ENCODE results near the gene MORC3. TPM values are rescaled to one million over a fixed set of nuclear protein-coding genes. Genes with fewer than 3 reads are reported as not detected.
"Not testable (repeated sequence)": the region's sequence is repeated elsewhere in the genome, so short reads cannot be mapped to it uniquely, and the experiment has no call there.

Gene MORC3, protein sequence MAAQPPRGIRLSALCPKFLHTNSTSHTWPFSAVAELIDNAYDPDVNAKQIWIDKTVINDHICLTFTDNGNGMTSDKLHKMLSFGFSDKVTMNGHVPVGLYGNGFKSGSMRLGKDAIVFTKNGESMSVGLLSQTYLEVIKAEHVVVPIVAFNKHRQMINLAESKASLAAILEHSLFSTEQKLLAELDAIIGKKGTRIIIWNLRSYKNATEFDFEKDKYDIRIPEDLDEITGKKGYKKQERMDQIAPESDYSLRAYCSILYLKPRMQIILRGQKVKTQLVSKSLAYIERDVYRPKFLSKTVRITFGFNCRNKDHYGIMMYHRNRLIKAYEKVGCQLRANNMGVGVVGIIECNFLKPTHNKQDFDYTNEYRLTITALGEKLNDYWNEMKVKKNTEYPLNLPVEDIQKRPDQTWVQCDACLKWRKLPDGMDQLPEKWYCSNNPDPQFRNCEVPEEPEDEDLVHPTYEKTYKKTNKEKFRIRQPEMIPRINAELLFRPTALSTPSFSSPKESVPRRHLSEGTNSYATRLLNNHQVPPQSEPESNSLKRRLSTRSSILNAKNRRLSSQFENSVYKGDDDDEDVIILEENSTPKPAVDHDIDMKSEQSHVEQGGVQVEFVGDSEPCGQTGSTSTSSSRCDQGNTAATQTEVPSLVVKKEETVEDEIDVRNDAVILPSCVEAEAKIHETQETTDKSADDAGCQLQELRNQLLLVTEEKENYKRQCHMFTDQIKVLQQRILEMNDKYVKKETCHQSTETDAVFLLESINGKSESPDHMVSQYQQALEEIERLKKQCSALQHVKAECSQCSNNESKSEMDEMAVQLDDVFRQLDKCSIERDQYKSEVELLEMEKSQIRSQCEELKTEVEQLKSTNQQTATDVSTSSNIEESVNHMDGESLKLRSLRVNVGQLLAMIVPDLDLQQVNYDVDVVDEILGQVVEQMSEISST
- total RNA-seq, result 10 to 100 TPM; 39.3 to 64.3 (median 40.5) TPM

- peak within 1 kb of the TSS; percentile 72 to 91 (median 79) for H3K4me3 ChIP-seq
- DNase-seq (ENCODE audit: low spot score in 2 of 2), result peak; percentile 95 to 96
- H3K27me3 ChIP-seq, result no peaks in the 10 kb centered on the region
- TF ChIP-seq EP300 (IDR thresholded peaks at IDR 0.05) (peak; percentile 80 to 99), POLR2A (IDR thresholded peaks at IDR 0.05) (peak; percentile 90 to 94)
- TF ChIP-seq, protein P1, sequence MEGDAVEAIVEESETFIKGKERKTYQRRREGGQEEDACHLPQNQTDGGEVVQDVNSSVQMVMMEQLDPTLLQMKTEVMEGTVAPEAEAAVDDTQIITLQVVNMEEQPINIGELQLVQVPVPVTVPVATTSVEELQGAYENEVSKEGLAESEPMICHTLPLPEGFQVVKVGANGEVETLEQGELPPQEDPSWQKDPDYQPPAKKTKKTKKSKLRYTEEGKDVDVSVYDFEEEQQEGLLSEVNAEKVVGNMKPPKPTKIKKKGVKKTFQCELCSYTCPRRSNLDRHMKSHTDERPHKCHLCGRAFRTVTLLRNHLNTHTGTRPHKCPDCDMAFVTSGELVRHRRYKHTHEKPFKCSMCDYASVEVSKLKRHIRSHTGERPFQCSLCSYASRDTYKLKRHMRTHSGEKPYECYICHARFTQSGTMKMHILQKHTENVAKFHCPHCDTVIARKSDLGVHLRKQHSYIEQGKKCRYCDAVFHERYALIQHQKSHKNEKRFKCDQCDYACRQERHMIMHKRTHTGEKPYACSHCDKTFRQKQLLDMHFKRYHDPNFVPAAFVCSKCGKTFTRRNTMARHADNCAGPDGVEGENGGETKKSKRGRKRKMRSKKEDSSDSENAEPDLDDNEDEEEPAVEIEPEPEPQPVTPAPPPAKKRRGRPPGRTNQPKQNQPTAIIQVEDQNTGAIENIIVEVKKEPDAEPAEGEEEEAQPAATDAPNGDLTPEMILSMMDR (IDR thresholded peaks at IDR 0.05), result no peak
- H3K4me1 ChIP-seq, result peaks cover 0 to 36% (median 16%) of the 10 kb centered on the region in 4 donors
- 0% methylated on average over 40 to 44 of the region's 59 CpGs for WGBS, 2 donors
- peaks cover 0 to 10% (median 0%) of the 10 kb centered on the region in 3 donors for H3K36me3 ChIP-seq
- peaks cover 0 to 11% (median 0%) of the 10 kb centered on the region in 4 donors for H3K9me3 ChIP-seq
- peak within 1 kb of the TSS; percentile 93 to 98 (median 96) for H3K27ac ChIP-seq
Measured at GRCh38 chr21:36319767-36320420, at the start of gene MORC3. TSS of gene MORC3 (plus strand) at chr21:36320197. CDS start at chr21:36320265, 68 bp downstream.

DNA sequence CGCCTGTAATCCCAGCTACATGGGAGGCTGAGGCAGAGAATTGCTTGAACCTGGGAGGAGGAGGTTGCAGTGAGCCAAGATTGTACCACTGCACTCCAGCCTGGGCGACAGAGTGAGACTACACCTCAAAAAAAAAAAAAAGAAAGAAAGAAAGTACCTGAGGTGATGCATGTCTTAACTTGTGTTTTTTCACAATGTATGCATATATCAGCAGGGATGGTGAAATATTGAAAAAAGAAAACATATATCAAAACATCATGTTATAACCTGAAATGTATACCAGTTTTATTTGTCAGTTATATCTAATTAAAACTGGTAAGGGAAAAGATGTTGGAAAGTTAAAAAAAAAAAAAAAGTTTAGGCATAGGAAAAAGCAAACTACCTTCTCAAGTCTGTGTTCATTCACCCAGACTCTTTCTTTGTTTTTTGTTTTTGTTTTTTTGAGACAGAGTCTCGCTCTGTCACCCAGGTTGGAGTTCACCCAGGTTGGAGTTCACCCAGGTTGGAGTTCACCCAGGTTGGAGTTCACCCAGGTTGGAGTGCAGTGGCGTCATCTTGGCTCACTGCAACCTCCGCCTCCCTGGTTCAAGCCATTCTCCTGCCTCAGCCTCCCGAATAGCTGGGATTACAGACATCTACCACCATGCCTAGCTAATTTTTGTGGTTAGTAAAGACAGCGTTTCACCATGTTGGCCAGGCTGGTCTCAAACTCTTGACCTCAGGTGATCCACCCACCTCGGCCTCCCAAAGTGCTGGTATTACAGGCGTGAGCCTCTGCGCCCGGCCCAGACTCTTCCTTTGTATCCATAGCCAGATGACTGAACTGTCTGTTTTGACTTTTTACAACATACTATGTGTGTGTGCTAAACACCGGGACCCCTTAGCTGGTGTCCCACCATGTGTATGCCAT is 49.0 kb upstream of the MORC3 start:
- H3K27ac ChIP-seq; H3K4me3 ChIP-seq; H3K9me3 ChIP-seq; H3K27me3 ChIP-seq; DNase-seq (ENCODE audit: low spot score in 2 of 2); H3K4me1 ChIP-seq: not testable (repeated sequence)
- H3K36me3 ChIP-seq, result peaks cover 0 to 76% (median 6%) of the 10 kb centered on the region in 3 donors
- 97 to 98% methylated on average over 12 of the region's 12 CpGs for WGBS, 2 donors

DNA sequence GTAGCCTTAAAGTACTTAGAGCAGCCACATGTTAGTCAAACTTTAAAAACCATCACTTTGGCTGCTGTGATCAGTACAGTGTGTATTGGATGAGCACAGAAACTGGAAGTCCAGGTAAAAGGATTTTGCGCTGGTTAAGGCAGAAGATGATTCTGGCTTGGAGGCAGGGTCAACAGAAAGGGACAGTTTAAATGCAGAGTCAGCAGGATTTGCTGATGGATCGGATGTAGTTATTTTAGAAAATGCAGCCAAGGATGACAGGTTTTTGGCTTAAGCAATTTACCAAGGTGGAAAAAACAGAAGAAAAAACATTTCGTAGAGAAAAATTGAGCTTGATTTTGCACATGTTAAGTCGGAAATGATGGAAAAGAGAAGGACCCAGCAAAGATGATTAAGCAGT is 45.9 kb upstream of the MORC3 start:
- TF ChIP-seq, protein P1 (IDR thresholded peaks at IDR 0.05), result no peak
- TF ChIP-seq POLR2A (IDR thresholded peaks at IDR 0.05) (no peak), EP300 (IDR thresholded peaks at IDR 0.05) (no peak)
- Histone ChIP-seq H3K4me3 (no peak overlapping the region), H3K27ac (no peak overlapping the region), H3K27me3 (no peaks in the 10 kb centered on the region), H3K4me1 (no peaks in the 10 kb centered on the region), H3K9me3 (no peaks in the 10 kb centered on the region), H3K36me3 (peaks cover 0 to 75% (median 2%) of the 10 kb centered on the region in 3 donors)
- no peak for DNase-seq (ENCODE audit: low spot score in 2 of 2)
- WGBS, 2 donors, result 65 to 90% methylated on average over 4 of the region's 4 CpGs

GRCh38 chr21:36282568-36283230 is 37.3 kb upstream of the MORC3 start:
- WGBS, 2 donors, result 78 to 86% methylated on average over 10 of the region's 10 CpGs
- no peak overlapping the region for H3K4me3 ChIP-seq

GRCh38 chr21:36283231-36283622 is 36.8 kb upstream of the MORC3 start:
- peaks cover 0 to 72% (median 2%) of the 10 kb centered on the region in 3 donors for H3K36me3 ChIP-seq

More at GRCh38 chr21:36282568-36283230, 37.3 kb upstream of the MORC3 start:
- no peaks in the 10 kb centered on the region for H3K27me3 ChIP-seq
- DNase-seq (ENCODE audit: low spot score in 2 of 2), result no peak
- H3K27ac ChIP-seq, result no peak overlapping the region
- no peaks in the 10 kb centered on the region for H3K9me3 ChIP-seq
- H3K36me3 ChIP-seq, result peaks cover 0 to 72% (median 2%) of the 10 kb centered on the region in 3 donors
- TF ChIP-seq, protein P1 (IDR thresholded peaks at IDR 0.05), result no peak
- TF ChIP-seq EP300 (IDR thresholded peaks at IDR 0.05), result no peak
- no peak for TF ChIP-seq POLR2A (IDR thresholded peaks at IDR 0.05)
- no peaks in the 10 kb centered on the region for H3K4me1 ChIP-seq

More at GRCh38 chr21:36283231-36283622, 36.8 kb upstream of the MORC3 start:
- 83 to 93% methylated on average over 9 of the region's 9 CpGs for WGBS, 2 donors
- not testable (repeated sequence) for H3K27me3 ChIP-seq; H3K4me1 ChIP-seq; H3K9me3 ChIP-seq; DNase-seq (ENCODE audit: low spot score in 2 of 2); H3K27ac ChIP-seq; H3K4me3 ChIP-seq

All from tibial nerve (tissue), 4 donors.